GM18873 (cell line): ENCODE results near the gene ADORA1.
A peak's percentile ranks its signal among the peaks of the same experiment; 100 is the strongest.

Experiments
- ATAC-seq: cut with Tn5 transposase; IDR thresholded peaks from one replicate; pipeline ENCODE4 v1.9.1; 2021; ENCODE audit warnings: mild to moderate bottlenecking, moderate library complexity, moderate number of reproducible peaks; ENCODE audit not compliant: unreplicated experiment, low FRiP score

The ADORA1 gene

GRCh38 chr1:203169770-203170520 lies 42.4 kb downstream of the ADORA1 start:
- no peak for ATAC-seq

- no peak for ATAC-seq
These were observed 43.3 kb downstream of the ADORA1 start for GRCh38 chr1:203170625-203171330.

GRCh38 chr1:203171341-203172183 lies 44.0 kb downstream of the ADORA1 start:
- ATAC-seq = no peak

GRCh38 chr1:203172184-203173010 lies 44.9 kb downstream of the ADORA1 start:
- no peak for ATAC-seq

GRCh38 chr1:203173011-203173555 lies 45.6 kb downstream of the ADORA1 start:
- no peak for ATAC-seq

GRCh38 chr1:203173566-203173965 lies 46.0 kb downstream of the ADORA1 start:
- peak; percentile 94 for ATAC-seq

GRCh38 chr1:203174324-203174985 lies 46.9 kb downstream of the ADORA1 start:
- ATAC-seq = no peak

- ATAC-seq = no peak
These were observed 47.8 kb downstream of the ADORA1 start, which contains the start of gene MYBPH for GRCh38 chr1:203175237-203175826. Gene MYBPH (minus strand): TSS chr1:203175826. CDS start chr1:203175755, 71 bp downstream.

- no peak for ATAC-seq
These were observed 48.3 kb downstream of the ADORA1 start for GRCh38 chr1:203175827-203176241.

- ATAC-seq = no peak
These were observed 48.9 kb downstream of the ADORA1 start for GRCh38 chr1:203176273-203177035.

- no peak for ATAC-seq
These were observed 49.5 kb downstream of the ADORA1 start for GRCh38 chr1:203177036-203177405.

- ATAC-seq = no peak
These were observed 50.0 kb downstream of the ADORA1 start for GRCh38 chr1:203177470-203178039.

GRCh38 chr1:203178083-203178482 lies 50.6 kb downstream of the ADORA1 start:
- no peak for ATAC-seq

- ATAC-seq = no peak
These were observed 51.5 kb downstream of the ADORA1 start for GRCh38 chr1:203178821-203179666.

- ATAC-seq = no peak
These were observed 52.1 kb downstream of the ADORA1 start for GRCh38 chr1:203179667-203180005.

GRCh38 chr1:203180611-203181330 lies 53.2 kb downstream of the ADORA1 start:
- no peak for ATAC-seq
